Activated T-helper 17 cell treated with anti-CD3 and anti-CD28 coated beads, Interleukin-2, amount 50 U/mL, for 72 hours (primary cell): ENCODE measurements around the gene ZNF584. TPM values are rescaled to one million over a fixed set of nuclear protein-coding genes. Genes with fewer than 3 reads are reported as not detected.
"Not testable (repeated sequence)": the region's sequence is repeated elsewhere in the genome, so short reads cannot be mapped to it uniquely, and the experiment has no call there.

ENCODE experiments used
- ATAC-seq: fragments of 150-1000 bp; cut with Tn5 transposase; replicated peaks from 2 replicates; pipeline ENCODE4 v1.10.0; 2021; ENCODE audit warnings: mild to moderate bottlenecking, moderate library complexity
- H3K27ac Mint-ChIP-seq: one replicate; pipeline ENCODE4 v1.8.0; 2022; ENCODE audit warnings: mixed read lengths
- H3K27me3 Mint-ChIP-seq: one replicate; pipeline ENCODE4 v1.8.0; 2022; ENCODE audit warnings: mixed read lengths
- H3K36me3 Mint-ChIP-seq: one replicate; pipeline ENCODE4 v1.8.0; 2022; ENCODE audit warnings: low read depth, mild to moderate bottlenecking, mixed read lengths
- H3K4me1 Mint-ChIP-seq: one replicate; pipeline ENCODE4 v1.8.0; 2022; ENCODE audit warnings: mixed read lengths
- H3K4me3 Mint-ChIP-seq: one replicate; pipeline ENCODE4 v1.8.0; 2022; ENCODE audit warnings: mild to moderate bottlenecking, mixed read lengths
- H3K9me3 Mint-ChIP-seq: one replicate; pipeline ENCODE4 v1.8.0; 2022; ENCODE audit warnings: mixed read lengths
- total RNA-seq, 2 donors: library from RNA; stranded (reverse); gene quantifications; one replicate each; pipeline ENCODE4 v1.2.3, GENCODE V29; 2022

ZNF584 gene
- total RNA-seq, 2 donors from 2014 or later = 9.0 to 9.8 TPM

DNA sequence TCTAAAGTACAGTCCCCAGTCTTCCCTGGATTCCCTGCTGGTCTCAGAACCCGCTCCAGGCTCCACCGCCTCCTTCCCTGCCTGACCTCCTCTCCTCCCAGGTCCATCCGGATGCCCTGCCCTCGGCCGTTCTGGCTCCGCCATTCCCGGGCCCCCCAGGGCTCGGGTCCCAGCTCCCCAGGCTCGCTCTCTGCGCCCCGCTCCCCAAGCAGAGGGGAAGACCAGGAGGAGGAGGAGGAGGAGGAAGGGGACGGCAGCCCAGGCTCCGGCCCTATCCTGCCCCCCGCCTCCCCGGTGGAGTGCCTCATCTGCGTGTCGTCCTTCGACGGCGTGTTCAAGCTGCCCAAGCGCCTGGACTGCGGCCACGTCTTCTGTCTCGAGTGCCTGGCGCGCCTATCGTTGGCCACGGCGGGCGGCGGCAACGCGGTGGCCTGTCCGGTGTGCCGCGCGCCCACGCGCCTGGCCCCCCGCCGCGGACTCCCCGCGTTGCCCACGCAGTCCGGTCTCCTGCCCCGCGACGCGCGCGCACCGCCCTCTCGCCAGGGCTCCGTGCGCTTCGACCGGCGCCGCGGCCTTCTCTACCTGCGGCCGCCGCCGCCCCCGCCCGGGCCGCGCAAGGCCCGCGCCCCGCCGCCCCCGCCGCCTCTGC, 12.3 kb upstream of the ZNF584 start:
- Mint-ChIP-seq H3K27ac (no peak overlapping the region), H3K36me3 (peaks cover 64% of the 10 kb centered on the region), H3K4me1 (peaks cover 4% of the 10 kb centered on the region), H3K9me3 (no peaks in the 10 kb centered on the region), H3K4me3 (no peak overlapping the region), H3K27me3 (no peaks in the 10 kb centered on the region)
- ATAC-seq = no peak

DNA sequence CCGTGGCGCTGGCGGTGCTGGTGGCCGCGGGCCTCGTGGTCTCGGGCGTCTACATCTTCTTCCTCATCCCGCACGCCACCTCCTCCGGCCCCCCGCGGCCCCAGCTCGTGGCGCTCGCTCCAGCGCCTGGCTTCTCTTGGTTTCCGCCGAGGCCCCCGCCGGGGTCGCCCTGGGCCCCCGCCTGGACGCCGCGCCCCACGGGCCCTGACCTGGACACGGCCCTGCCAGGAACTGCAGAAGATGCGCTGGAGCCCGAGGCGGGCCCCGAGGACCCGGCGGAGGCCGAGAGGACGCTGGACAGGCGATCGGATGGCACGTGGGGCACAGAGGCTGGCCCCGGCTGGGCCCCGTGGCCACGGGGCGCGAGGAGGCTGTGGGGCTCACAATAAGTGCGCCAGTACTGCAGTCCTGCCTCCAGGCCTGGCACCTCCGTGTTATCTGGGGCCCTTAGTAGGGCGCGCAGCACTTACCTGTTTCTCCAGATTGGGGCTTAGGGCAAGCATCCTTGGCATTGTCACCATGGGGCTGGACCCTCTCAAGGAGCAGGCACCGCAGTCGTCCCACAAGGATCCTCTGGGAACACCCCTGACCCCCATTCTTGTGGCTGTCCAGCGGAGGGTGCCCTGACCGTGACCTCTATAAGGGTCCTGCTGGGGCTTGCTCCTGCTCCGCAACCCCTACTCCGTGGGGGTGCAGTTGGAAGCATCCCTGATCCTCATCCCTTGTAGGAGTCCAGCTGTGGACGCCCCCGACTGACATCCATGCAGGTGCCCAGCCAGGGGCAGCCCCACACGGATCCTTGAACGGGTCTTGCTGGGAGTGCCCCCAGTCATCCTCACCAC, 11.5 kb upstream of the ZNF584 start:
- Mint-ChIP-seq H3K36me3 (peaks cover 60% of the 10 kb centered on the region), H3K27me3 (no peaks in the 10 kb centered on the region), H3K27ac (no peak overlapping the region), H3K9me3 (no peaks in the 10 kb centered on the region), H3K4me3 (no peak overlapping the region), H3K4me1 (peaks cover 7% of the 10 kb centered on the region)
- no peak for ATAC-seq

DNA sequence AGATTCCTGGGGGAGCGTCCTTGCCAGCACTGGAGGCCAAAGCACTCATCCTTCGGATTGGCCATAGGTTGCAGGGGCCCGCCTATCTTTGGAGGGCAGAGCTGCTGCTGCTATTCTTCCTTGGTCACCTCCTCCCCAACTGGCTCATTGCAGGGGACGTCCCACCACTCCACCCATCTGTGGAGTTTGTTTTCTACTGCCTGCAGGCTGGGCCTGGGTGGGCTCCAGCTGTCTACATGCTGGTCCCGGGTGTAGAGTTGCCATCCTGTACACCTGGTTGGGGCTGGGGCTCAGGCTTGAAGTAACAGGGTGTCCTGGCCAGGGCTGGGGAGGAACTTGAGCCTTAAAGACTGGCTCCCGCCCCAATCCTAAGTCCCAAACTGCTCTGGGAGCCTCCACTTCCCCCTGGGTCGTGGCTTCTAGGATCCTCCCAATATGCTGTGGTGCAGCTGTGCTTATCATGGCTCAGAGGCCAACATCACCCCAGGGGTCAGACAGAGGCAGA, 10.9 kb upstream of the ZNF584 start:
- Mint-ChIP-seq H3K9me3 (no peaks in the 10 kb centered on the region), H3K4me1 (peaks cover 7% of the 10 kb centered on the region), H3K27me3 (no peaks in the 10 kb centered on the region), H3K27ac (no peak overlapping the region), H3K36me3 (peaks cover 53% of the 10 kb centered on the region), H3K4me3 (no peak overlapping the region)
- ATAC-seq = no peak

DNA sequence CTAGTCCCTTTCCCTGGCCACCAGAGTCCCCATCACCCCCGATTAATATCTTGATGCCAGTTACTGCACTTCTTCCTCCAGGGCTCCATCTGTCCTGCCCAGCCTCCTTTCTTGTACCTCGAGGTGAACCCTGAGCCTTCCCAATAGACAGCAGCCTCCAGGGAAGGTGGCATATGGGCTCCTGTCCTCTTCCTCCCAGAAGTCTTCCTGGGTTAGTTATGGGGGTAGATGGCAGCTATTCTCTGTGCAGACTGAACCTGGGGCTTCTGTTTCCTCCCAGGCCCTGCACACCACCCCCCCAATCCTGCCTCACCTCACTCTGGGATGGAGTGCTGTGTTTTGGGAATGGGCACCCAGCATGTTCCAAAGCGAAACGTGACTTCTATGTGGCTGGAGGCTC, 10.4 kb upstream of the ZNF584 start:
- no peaks in the 10 kb centered on the region for H3K9me3 Mint-ChIP-seq
- peaks cover 48% of the 10 kb centered on the region for H3K36me3 Mint-ChIP-seq
- ATAC-seq = no peak
- H3K4me3 Mint-ChIP-seq = no peak overlapping the region
- H3K27me3 Mint-ChIP-seq = no peaks in the 10 kb centered on the region
- peaks cover 7% of the 10 kb centered on the region for H3K4me1 Mint-ChIP-seq
- H3K27ac Mint-ChIP-seq = no peak overlapping the region

DNA sequence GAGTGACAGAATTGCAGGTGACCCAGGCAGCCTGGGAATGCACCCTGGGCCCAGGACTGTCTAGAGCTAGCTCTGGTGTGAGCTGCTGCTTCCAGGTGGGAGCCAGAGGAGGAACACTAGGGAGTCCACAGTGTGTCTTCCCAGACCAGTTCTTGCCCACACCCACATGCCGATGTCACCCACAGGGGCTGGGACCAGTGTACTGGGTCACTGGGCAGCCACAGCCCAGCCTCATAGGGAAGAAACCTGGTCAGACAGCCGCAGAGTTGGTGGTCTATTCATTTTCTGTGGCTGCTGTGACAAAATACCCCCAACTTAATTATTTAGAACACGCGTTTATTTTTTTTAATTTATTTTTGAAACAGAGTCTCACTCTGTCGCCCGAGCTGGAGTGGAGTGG, 9.9 kb upstream of the ZNF584 start:
- H3K36me3 Mint-ChIP-seq = peaks cover 44% of the 10 kb centered on the region
- no peaks in the 10 kb centered on the region for H3K27me3 Mint-ChIP-seq
- peaks cover 7% of the 10 kb centered on the region for H3K4me1 Mint-ChIP-seq
- H3K9me3 Mint-ChIP-seq = no peaks in the 10 kb centered on the region
- no peak overlapping the region for H3K4me3 Mint-ChIP-seq
- no peak overlapping the region for H3K27ac Mint-ChIP-seq
- ATAC-seq = no peak

DNA sequence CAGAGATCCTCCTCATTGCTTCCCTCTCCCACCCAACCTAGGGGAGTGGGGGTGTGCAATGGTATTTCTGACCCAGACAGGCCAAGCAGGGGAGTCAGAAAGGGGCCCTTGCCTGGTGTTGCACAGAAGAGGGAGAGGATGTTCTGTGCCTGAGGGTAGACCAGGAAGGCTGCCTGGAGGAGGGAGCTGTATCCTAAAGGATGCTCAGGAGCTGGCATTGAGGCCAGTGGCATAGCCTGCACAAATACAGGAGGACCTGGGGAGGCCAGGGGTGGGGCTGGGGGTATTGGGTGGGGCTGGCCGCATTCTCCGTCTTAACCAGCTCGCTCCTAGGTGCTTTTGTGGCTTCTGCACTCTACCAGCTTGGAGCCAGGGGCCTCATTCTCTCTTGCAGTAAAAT, 8.5 kb upstream of the ZNF584 start:
- Mint-ChIP-seq H3K4me3 (peak overlapping the region; percentile 90), H3K9me3 (no peaks in the 10 kb centered on the region)

DNA sequence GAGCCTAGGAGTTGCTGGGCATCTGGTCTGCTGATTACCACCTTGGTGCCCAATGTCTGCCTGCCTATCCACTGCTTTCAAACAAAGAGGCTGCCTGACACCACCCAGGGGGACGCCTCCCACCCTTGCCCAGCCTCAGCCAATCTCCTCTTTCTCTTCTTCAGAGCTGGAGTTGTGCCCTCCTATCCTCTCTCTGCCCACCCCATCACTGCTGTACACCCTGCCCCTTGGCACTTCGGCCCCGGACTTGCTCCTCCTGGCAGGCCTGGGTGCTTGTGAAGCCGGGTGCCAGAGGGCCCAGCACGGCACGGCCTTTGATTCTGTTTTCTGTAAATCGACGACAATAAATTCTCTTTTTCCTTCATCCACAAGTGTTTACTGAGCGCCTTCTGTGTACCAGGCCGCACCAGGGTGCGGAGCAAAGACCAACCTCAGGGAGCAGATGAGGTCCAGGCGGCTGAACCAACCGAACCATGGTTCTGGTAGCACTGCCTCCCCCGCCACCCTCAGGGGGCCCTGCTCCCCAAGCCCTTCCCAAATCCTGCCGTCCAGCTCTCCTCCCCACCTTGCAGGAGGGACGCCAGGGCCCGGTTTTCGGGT, 8.0 kb upstream of the ZNF584 start:
- peaks cover 7% of the 10 kb centered on the region for H3K4me1 Mint-ChIP-seq

More for the DNA sequence above, 8.5 kb upstream of the ZNF584 start:
- Mint-ChIP-seq H3K4me1 (peaks cover 7% of the 10 kb centered on the region), H3K27ac (peak overlapping the region; percentile 36), H3K36me3 (peaks cover 30% of the 10 kb centered on the region), H3K27me3 (no peaks in the 10 kb centered on the region)
- ATAC-seq = no peak

DNA sequence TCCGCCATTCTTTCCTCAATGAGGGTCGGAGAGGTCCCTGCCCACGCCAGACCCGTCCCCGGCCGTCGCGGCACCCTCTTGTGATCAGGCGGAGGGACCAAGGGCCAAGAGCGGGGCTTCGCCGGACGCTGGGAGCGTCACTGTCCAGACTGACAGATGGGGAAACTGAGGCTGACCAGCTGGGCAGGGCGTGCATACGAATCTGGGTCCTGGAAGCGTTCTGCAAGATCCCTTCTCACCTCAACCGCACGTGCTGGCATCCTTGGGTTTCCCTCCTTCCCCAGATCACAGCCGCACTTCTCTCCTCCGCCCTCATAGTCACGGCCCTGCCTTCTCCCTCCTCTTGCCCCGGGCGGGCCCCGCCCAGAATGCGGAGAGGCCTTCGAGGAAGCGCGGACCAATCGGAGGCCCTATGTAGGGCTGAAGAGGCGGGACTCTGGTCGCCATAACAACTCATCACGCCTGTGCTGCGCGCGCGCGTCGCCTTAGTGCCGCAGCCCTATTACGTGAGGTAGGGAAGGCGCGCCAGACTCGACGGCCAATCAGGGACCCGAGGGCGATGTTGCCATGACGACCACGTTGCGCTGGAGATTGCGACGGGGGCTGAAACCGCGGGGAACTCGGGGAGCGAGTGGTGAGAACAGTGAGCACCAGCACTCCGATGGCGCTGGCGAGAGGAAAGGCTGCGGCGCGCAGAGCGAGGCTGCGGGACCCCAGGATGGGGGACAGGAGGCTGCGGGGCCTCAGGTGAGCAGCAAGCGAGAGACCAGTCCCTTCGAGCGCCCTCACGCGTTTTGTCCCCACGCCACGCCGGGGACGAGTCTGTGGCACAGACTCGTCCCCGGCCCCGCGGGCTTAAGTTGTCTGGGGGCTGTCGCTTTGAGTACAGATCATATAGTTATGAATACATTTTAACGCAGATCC, 7.3 kb upstream of the ZNF584 start:
- peak overlapping the region; percentile 97 for H3K27ac Mint-ChIP-seq
- peaks cover 20% of the 10 kb centered on the region for H3K36me3 Mint-ChIP-seq
- H3K9me3 Mint-ChIP-seq = no peaks in the 10 kb centered on the region
- H3K4me1 Mint-ChIP-seq = peaks cover 7% of the 10 kb centered on the region
- ATAC-seq = peak; percentile 99
- H3K27me3 Mint-ChIP-seq = no peaks in the 10 kb centered on the region
- H3K4me3 Mint-ChIP-seq = peak overlapping the region; percentile 90

More for the DNA sequence above, 8.0 kb upstream of the ZNF584 start:
- peak overlapping the region; percentile 90 for H3K4me3 Mint-ChIP-seq
- H3K27ac Mint-ChIP-seq = peak overlapping the region; percentile 97
- no peaks in the 10 kb centered on the region for H3K27me3 Mint-ChIP-seq
- H3K36me3 Mint-ChIP-seq = peaks cover 26% of the 10 kb centered on the region
- ATAC-seq = no peak
- no peaks in the 10 kb centered on the region for H3K9me3 Mint-ChIP-seq

DNA sequence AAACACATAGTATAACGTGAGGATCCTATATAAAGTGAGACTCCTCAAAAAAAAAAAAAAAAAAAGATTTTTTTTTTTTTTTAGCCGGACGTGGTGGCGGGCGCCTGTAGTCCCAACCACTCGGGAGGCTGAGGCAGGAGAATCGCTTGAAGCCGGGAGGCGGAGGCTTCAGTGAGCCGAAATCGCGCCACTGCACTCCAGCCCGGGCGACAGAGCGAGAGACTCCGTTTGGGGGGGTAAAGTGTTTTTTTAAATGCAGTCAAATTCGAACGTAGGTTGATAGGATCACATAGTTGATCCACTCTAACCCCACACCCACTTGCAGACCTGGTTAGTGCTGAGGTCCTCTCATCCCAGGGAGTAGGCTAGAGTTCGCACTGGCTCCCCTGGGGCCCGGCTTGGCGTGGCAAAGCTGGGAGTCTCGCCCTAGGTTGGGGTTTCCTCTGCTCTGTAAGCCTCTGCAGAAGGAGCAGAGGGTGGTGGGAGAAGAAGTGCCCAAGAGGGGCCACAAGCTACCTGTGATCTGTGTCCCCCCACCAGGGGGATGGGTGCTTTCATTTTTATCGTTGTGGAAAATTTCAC, 6.5 kb upstream of the ZNF584 start:
- Mint-ChIP-seq H3K4me1 (peaks cover 15% of the 10 kb centered on the region), H3K9me3 (no peaks in the 10 kb centered on the region), H3K4me3 (peak overlapping the region; percentile 90), H3K36me3 (peaks cover 19% of the 10 kb centered on the region), H3K27ac (no peak overlapping the region), H3K27me3 (no peaks in the 10 kb centered on the region)
- ATAC-seq = no peak

DNA sequence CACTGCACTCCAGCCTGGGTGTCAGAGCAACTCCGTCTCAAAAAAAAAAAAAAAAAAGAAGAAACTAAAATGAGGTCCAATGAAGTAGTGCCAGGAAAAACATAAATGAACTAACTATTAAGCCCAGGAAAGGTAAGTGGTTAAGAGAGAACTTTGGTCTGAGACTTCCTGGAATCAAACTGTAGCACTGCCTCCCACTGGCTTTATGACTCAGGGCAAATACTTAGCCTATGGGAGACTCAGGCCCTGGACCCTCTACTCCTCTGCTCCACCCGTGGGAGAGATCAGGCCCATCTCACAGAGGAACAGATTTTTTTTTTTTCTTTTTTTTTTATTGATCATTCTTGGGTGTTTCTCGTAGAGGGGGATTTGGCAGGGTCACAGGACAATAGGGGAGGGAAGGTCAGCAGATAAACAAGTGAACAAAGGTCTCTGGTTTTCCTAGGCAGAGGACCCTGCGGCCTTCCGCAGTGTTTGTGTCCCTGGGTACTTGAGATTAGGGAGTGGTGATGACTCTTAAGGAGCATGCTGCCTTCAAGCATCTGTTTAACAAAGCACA, 4.5 kb upstream of the ZNF584 start:
- H3K9me3 Mint-ChIP-seq, ATAC-seq, H3K27ac Mint-ChIP-seq, H3K27me3 Mint-ChIP-seq, H3K4me3 Mint-ChIP-seq: not testable (repeated sequence)
- Mint-ChIP-seq H3K36me3 (peaks cover 10% of the 10 kb centered on the region), H3K4me1 (peaks cover 24% of the 10 kb centered on the region)

DNA sequence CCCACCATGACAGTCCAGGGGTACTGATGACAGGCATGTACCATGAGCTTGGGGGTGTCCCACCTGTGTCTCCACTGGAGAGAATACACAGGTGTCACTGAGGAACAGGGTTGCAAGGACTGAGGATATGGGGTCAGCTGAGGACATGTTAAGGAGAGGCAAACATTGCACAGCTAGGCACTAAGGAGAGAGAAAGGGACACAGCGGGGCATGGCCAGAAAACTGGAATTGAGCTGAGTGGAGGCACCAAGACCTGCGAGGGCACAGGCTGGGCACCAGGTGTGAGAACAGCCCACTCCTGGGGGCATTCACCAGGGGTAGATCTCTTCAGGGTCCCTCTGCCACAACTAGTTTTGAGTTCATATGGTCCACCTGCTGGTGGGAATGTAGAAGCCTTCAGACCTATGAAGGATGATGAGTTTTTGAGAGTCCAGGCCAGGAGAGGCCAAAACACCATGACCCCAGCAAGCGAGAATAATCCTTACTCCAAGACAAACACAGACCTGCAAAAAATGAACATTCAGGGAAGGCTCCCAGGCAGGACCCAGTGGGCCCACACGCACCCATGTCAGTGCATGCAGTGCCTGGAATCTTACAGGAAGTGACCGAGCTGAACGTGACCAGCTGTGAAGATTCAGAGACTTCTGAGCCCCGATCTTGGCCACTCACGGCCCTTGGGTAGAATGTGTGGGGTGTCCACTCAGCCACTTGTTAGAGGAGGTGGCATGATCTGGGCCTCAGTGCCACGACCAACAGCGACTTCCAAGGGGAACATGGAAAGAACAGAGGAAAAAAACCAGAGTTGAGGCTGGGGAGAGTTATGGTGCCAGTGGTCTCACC, 1.4 kb upstream of the ZNF584 start:
- Mint-ChIP-seq H3K4me1 (peaks cover 30% of the 10 kb centered on the region), H3K9me3 (no peaks in the 10 kb centered on the region), H3K27ac (peak overlapping the region; percentile 93), H3K36me3 (peaks cover 5% of the 10 kb centered on the region), H3K4me3 (peak overlapping the region; percentile 93), H3K27me3 (no peaks in the 10 kb centered on the region)
- no peak for ATAC-seq

DNA sequence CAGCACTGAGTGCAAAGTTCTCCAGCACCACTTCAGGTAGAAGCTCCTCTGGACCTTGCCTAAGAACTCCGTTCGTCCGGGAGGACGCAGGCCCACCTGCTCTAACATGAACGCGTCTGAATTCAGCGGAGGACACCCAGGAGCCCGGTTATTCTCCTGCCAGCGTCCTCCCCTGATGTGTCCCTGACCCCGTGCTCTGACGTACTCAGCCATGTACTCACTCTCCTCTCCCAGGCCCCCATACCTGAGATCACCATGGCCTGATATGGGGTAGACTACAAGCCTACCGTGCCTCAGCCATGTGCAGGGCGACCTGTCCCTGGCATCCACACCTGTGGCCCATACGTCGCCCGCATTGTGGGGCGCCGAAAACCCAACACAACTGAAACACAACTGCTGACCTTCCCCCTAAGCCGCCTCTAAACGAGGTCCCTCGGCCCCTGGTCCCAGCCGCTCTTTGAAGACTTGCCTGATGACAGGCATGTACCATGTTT, 744 bp upstream of the ZNF584 start:
- Mint-ChIP-seq H3K27me3 (no peaks in the 10 kb centered on the region), H3K4me3 (peak overlapping the region; percentile 93), H3K4me1 (peaks cover 30% of the 10 kb centered on the region), H3K36me3 (peaks cover 10% of the 10 kb centered on the region), H3K27ac (peak overlapping the region; percentile 93), H3K9me3 (no peaks in the 10 kb centered on the region)
- ATAC-seq = peak; percentile 23
